CD4-positive, alpha-beta T cell treated with Interleukin-12 subunit alpha and Interleukin-12 subunit beta, for 1 hour (primary cell): Measurements from ENCODE around the gene L3MBTL3.
A peak's percentile ranks its signal among the peaks of the same experiment; 100 is the strongest.
"Not testable (repeated sequence)": the region's sequence is repeated elsewhere in the genome, so short reads cannot be mapped to it uniquely, and the experiment has no call there.

ENCODE experiments used
- DNase-seq: peaks from one replicate; pipeline ENCODE4 v3.0.0-alpha.2; 2020

Gene L3MBTL3

GRCh38 chr6:130143709-130144108, 125.3 kb downstream of the L3MBTL3 start:
- DNase-seq = no peak

- no peak for DNase-seq
Observed at GRCh38 chr6:130147111-130147510, 128.7 kb downstream of the L3MBTL3 start.

DNA sequence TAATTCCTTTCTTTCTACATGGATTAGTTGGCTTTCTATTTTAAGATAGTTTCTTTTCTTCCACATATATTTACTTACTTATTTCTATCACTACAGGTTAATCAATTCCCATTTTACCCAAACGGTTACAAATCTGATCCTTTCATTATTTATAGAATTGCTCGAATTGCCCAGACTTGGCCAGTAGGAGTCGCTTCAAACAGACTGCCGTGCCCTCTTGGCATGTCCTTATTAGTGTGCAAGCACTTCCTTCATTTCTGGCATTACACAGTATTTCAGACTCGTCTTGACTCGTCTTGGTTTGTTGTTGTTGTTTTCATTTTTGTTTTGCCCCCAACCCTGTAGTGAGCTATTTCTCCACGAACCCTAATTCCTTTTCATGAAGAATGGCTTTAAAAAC, 129.8 kb downstream of the L3MBTL3 start:
- DNase-seq = peak; percentile 27

GRCh38 chr6:130149016-130149415, 130.6 kb downstream of the L3MBTL3 start:
- not testable (repeated sequence) for DNase-seq

- DNase-seq = no peak
Observed at GRCh38 chr6:130150906-130151305, 132.5 kb downstream of the L3MBTL3 start.

- DNase-seq = no peak
Observed at GRCh38 chr6:130152908-130153510, 134.6 kb downstream of the L3MBTL3 start.

DNA sequence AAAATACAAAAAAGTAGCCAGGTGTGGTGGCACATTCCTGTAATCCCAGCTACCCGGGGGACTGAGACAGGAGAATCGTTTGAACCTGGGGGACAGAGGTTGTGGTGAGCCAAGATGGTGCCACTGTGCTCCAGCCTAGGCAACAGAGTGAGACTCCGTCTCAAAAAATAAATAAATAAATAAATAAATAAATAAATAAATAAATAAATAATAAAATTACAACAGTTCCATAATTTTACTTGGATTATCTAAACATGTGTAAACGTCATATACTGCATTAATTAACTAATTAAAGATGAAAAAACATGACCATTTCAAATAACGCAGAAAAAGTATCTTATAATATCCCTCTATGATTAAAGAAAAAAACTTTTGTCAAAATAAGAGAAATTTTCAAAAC, 138.5 kb downstream of the L3MBTL3 start:
- no peak for DNase-seq

GRCh38 chr6:130158056-130158455, 139.7 kb downstream of the L3MBTL3 start:
- no peak for DNase-seq

DNA sequence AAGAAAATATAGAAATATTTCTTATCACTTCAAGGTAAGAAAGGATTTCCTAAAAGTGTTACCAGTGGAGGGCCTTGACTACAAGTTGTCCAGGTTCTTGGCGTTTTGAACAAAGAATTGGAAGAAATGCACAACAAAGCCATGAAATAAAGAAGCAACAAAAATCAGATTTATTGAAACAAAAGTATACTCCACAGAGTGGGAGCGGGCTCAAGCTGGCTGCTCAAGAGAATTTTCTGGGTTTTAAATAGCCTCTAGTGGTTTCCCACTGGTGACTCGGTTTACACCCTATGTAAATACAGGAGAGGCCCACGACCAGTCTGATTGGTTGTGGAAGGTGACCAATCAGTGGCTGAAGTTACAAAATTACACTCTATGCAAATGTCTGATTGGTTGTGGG, 140.2 kb downstream of the L3MBTL3 start:
- DNase-seq = no peak

- DNase-seq = no peak
Observed at GRCh38 chr6:130159956-130160355, 141.6 kb downstream of the L3MBTL3 start.

DNA sequence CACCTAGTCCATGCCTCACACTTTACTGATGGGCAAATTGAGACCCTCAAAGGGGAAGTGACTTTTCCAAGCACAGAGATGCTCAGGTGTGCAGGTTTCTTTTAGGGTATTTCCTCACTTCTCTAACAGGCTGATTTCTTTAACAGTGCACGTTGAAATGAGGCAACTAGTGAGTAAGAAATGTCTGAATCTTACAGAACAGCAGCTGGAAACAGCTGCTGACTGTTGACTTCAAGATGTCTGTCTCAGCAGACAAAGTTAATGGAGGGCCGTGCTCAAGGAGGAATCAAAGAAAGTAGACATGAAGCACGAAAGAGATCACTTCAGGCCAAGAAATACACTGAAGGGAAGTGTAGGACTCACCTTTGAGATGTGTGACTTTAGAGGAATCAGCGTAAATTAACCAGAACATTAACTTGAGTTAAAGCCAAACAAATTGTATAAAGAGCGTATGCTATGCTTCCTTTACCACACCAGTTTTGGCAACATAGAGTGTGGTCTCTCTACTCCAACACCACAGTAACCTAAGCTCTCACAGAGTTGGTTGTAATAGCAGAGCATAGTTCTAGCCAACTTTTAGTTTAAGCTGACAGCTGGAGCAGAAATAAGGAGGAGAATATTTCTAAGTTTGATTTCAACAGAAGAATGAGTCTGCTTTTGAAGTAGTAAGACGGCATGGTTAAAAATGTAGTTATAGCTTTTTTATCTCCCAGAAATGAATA, 143.5 kb downstream of the L3MBTL3 start:
- DNase-seq = no peak

- DNase-seq = no peak
Observed at GRCh38 chr6:130162421-130162820, 144.0 kb downstream of the L3MBTL3 start.

GRCh38 chr6:130163266-130163665, 144.9 kb downstream of the L3MBTL3 start:
- DNase-seq = no peak

GRCh38 chr6:130164251-130164650, 145.9 kb downstream of the L3MBTL3 start:
- DNase-seq = no peak

DNA sequence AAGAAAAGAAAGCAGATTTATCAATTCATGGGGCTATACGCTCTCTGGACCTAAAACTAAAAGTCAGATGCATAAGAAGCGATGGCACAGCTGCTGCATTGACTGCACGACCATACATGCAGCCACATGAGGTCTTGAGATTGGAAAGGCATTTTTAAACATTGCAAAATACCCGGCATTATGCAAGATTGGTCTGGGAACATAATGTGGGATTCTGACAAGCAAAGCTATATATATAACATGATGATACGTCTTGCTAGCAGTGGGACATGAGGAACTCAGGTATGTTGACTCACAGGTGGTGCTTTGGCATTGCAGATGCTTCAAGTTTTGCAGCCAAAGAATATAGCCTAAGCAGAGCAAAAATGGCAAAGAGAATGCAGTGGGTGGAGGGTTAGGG, 149.3 kb downstream of the L3MBTL3 start:
- DNase-seq = no peak

DNA sequence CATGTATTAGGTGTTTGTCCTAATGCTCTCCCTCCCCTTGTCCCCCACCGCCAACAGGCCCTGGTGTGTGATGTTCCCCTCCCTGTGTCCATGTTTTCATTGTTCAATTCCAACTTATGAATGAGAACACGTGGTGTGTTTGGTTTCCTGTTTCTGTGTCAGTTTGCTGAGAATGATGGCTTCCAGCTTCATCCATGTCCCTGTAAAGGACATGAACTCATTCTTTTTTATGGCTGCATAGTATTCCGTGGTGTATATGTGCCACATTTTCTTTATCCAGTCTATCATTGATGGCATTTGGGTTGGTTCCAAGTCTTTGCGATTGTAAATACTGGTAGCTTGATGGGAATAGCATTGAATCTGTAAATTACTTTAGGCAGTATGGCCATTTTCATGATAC, 151.8 kb downstream of the L3MBTL3 start:
- DNase-seq = not testable (repeated sequence)

DNA sequence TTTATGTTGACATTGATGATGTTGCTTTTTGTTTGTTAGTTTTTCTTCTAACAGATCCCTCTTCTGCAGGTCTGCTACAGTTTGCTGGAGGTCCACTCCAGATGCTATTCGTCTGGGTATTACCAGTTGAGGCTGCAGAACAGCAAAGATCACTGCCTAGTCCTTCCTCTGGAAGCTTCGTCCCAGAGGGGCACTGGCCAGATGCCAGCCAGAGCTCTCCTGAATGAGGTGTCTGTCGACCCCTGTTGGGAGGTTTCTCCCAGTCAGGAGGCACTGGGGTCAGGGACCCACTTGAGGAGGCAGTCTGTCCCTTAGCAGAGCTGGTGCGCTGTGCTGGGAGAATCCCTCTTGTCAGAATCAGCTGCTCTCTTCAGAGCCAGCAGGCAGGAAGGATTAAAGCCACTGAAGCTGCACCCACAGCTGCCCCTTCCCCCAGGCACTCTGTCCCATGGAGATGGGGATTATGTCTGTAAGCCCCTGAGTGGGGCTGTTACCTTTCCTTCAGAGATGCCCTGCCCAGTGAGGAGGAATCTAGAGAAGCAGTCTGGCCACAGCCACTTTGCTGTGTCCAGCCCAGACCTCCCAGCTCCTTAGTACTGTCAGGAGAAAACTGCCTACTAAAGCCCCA, 155.1 kb downstream of the L3MBTL3 start:
- DNase-seq = not testable (repeated sequence)

- no peak for DNase-seq
Observed at GRCh38 chr6:130176378-130176777, 158.0 kb downstream of the L3MBTL3 start.

GRCh38 chr6:130178692-130179091, 160.3 kb downstream of the L3MBTL3 start:
- DNase-seq = no peak

DNA sequence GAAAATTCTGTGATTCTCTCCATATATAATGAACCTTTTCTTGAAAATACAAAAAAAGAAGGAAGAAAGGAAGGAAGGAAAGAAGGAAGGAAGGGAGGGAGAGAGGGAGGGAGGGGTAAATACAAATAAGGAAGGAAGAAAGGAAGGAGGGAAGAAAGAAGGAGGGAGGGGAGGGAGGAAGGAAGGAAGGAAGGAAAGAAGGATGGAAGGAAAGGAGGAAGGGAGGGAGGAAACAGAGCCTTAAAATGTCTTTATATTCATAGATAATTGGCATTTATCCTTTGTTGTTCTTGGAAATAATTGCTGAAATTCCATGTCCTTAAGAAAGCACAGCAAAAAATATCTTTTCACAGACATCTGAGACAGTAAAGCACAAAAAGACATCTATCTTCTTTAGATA, 164.1 kb downstream of the L3MBTL3 start:
- no peak for DNase-seq

DNA sequence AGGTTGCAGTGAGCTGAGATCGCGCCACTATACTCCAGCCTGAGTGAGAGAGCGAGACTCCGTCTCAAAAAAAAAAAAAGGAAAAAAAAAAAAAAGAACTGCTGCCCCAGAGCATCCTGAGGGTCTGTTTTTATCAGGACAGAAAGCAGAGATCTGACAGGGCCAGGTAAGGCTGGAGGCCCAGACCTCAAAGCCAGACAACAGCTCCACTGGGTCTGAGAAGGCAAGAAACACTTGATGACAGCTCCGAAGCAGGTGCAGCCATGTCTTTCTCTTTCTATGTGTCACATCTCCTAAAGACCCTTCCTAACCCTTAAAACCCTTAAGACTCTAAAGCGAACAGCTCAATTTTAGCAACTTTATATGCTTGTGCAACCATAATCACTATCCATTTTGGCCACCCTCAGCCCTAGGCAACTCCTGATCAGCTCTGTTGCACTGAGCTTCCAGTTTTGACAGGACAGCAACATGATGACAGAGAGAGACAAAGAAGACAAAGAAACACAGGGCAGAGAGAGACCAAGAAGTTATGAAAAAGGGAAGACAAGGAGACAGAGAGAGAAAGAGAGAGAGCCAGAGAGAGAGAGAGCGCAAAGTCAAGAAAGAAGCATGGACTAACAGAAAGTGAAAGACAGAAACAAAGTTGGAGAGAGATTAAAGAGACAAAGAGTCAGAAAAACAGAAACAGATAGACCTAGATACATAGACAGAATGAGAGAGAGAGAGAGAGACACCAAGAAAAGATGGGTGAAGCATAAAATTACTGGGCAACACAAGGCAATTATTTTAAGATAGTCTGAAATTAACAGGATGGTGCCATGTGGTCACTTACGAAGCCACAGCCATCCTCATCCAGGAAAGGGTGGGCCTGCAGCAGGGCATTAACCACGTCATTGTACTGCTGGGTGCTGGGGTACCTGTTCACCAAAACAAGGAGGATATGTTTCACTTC, 165.2 kb downstream of the L3MBTL3 start:
- DNase-seq = peak; percentile 60

- DNase-seq = no peak
Observed at GRCh38 chr6:130185658-130186057, 167.3 kb downstream of the L3MBTL3 start.
